Measurements from ENCODE around the gene TGFBR1.

GRCh38 chr9:99197124-99197630, 92.3 kb downstream of the TGFBR1 start:
- TF ChIP-seq CTCF (IDR thresholded peaks at IDR 0.05; ENCODE audit: insufficient read depth, low read depth, low read length) (no peak), EZH2 (IDR thresholded peaks at IDR 0.05; ENCODE audit: insufficient read depth, low read length) (no peak)
